GM04503 (cell line): ENCODE measurements around the gene KDSR.
"Not testable (repeated sequence)": the region's sequence is repeated elsewhere in the genome, so short reads cannot be mapped to it uniquely, and the experiment has no call there.

Source experiments
- DNase-seq: peaks from one replicate; pipeline ENCODE4 v3.0.0-alpha.2; 2012; ENCODE audit warnings: low read depth

Gene KDSR

DNA sequence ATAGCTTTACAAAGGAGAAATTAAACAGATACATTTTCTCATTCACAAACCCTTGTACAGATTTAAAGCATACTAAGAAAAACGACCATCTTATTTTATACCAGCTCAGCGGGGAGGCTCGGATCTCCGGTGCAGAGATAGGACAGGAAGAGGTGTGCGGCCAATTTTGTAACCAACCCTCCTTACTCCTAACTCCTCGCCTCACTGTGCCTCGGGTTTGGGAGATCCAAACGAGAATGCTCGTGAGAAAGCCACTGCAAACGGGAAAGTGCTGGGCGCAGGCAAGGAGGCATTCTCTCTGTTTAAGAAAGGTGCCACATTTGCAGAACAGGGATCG lies 1.2 kb downstream of the KDSR start:
- DNase-seq: no peak

DNA sequence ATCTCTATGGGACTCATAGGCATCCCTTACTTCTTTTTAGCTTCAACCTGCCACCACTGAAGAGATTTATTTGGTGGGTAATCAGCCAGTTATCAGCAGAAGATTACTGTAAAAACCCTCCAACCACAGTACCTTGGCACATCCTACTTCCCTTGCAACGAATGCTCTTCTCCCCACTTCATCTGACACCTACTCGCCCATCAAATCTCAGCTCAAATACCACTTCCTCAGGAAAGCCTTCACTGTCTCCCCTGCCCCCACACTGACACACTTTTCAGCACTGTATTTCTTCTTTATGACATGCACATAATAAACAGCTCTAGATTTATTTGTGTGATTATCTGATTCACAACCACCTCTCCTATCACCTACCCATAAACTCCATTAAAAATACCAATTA lies 3.1 kb downstream of the KDSR start:
- DNase-seq: no peak

DNA sequence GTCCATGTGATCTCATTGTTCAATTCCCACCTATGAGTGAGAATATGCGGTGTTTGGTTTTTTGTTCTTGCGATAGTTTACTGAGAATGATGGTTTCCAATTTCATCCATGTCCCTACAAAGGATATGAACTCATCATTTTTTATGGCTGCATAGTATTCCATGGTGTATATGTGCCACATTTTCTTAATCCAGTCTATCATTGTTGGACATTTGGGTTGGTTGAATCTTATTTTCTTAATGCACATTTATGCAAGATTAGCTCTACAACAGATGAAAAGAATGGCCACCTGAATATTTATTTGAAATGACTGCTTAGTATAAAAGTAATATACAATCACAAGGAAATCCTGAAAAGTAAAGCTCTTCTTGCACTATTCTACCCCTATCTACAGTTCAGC lies 3.6 kb downstream of the KDSR start:
- not testable (repeated sequence) for DNase-seq

DNA sequence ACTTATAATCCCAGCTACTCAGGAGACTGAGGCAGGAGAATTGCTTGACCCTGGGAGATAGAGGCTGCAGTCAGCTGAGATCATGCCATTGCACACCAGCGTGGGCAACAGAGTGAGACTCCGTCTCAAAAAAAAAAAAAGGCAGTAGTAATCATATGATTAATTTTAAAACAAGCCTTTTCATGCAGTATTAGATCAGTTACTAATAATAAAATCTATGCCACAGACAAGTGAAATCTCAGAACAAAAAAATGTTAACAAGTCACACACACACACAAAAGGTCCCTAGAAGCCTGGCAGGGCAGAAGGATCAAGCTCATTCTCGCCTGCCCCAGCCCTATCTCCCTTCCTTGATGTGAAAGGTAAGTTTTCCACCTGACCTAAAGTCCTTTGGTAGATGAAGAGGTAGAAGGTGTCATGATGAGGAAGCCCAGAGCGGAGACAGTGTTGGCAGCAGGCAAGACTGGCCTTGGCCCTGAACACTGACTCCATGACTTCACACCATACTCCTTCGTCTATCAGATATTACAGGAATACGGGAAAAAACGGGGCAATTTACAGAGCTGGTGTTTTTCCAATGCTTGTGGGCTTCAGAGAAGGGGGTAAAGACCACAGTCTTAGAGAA lies 10.6 kb downstream of the KDSR start:
- no peak for DNase-seq

DNA sequence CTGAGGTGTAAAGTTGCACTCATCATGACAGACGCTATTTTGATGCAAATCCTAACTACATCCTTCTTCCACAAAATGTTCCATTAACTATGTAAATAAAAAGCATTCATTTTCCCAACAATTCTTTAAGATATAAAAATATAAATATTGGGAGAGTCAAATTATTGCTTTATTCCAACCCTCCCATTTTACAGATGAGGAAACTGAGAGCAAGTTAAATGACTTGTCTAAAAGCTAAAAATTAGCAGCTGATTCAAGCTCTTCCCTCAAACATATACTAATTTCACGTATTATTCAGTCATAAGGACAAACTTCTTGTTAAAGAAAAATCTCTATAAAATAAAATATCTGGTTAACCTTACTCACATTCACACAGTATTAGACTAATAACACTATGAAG lies 16.8 kb downstream of the KDSR start:
- no peak for DNase-seq

DNA sequence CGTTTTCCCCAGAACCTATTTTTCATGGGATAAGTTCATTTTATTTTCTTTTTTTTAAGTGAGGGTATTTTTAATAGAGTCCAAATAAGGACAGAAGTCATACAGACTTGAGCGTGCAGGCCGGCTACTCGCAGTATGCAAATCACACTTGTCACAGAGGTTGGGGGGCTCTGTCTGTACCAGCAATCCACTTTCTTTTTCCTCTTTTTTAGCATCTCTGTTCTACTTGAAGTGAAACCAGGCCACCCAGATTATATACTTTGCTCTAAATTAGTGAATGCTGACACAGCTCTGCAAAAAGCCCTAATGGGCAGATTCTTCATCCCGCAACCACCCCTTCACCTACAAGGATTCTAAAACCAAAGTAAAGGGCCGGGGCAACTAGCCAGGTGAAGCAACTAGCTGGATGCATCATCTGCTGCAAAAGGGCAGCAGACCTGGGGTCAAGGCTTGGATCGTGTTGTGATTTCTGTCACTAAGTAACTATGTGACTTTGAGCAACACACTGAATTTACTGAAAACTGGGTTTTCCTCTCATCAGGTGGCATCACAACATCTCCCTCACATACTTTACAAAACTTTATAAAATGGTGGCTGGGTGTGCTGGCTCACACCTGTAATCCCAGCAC lies 18.4 kb downstream of the KDSR start:
- no peak for DNase-seq

DNA sequence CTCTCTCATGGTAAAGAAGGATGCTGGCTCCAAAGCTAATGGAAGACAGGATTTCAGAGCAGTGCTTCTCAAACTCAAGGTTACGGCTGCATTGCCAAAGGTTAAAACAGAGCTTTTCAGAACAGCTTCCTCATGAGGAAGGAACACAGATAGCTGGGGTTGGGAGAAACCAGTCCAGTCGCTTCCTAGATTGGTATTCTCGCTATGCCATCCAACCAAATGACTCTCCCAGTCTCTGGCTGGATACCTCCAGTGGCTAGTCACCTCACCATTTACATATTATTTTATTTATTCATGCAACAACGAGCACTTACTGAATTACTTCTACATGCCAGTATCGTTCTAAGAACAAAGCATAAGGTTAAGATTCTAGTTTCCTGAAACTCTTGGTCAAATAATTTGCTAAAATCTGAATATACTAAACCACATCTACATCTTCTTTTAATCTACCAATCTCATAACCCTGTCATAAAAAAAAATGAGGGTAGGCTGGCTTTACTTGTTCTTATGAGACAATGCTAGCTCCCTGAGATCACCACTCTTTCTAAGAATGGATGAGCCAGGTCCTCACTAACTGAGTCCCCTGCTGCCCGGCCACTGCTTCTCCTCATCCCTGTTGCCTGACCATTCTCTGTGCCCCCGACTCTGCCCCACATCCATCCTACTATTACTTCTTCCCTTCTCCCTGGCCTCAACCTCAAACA lies 20.4 kb downstream of the KDSR start:
- no peak for DNase-seq

DNA sequence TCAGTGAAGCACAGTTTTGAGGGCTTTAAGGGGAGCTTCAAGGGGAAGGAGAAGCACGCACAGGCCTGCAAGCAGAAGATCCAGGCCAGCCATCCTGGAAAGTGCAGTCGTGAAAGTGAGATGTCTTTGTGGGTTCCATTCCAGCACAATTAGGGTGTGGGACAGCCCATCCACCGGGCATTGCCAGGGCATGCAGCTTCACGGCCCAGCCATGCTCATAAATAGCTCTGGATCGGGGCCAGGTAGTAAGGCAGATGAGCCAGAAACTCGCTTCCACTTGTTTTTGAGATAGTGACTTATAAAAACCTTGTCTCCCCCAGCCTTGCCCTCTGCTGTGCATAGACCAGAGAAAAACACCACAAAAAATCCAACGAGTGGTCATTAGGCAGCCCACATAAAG lies 21.0 kb downstream of the KDSR start:
- DNase-seq: no peak

DNA sequence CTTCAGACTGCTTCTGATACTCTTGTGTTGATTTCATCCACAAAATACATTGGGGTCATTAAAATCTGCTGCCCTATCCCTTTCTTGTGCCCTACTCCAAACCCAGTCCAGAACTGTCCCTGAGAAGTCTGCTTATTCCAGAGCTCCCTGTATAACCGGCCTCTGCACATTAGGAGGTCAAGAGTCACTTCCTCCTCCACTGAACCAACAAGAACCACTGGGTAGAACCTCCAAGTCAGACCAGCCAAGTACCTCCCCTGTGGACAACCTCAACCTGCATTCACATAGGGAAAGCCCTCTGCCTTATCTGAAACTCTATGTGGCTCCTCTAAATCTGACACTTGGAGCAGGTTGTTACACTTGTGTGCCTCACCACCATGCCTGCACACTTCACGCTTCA lies 22.1 kb downstream of the KDSR start:
- no peak for DNase-seq

DNA sequence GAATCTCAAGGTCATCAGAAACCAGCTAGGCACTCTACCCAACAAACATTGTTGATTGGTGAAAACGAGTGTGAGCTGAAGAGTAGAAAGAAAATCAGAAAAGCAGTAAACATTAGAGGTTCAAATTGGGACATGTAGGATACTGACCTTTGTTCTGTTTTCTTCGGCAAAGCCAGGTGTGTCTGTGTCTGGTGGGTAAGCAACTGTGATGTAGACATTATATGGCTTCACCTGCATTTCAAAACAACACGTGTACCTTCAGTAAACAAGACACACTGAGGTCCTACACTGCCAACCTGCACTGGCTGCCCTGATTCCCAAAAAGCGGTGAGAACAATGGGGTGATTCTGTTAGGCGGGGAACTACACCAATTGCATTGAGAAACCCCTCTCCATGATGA lies 22.7 kb downstream of the KDSR start:
- no peak for DNase-seq

DNA sequence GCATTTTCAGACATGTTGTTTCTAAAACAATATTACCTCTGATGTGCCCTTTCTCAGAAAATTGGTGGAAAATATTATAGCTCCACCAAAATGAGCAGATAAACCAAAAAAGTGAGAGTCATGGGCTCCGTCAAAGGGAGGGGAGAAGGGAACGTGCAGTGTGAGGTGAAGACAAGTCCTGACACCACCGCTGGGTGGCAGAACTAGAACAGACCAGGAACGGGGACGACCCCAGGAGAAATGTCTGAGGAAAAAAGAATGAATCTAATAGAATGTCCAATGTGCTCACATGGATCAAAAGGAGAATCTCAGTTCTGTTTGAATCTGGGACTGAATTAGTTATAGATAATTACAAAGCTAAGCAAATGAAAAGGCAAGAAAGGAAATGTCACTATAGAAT lies 24.8 kb downstream of the KDSR start:
- DNase-seq: no peak

DNA sequence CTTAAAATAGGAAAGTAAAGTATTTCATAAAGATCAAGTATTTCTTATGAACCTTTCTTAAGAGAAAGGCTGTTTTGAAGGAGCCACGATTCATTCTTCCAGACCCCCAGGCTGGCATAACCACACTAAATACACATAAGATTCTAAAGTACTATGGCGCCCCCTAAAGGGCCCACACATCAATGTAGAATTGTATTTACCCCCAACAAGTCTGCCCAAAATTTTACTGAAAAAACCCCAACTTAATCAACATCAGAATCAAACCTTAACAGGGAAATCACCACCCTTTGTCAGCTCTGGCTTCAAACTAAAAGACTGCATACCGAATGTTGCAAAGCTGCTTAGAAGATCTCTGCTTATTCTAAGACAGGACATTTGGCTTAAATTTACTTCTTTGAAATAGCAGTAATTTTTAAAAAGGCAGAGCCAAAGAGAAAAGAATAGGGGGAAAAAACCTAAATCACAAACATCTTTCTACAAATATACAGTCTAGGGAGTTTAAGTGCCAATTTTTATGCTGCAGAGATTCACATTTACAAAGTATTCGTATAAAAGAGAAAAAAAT lies 27.0 kb downstream of the KDSR start:
- DNase-seq: no peak

DNA sequence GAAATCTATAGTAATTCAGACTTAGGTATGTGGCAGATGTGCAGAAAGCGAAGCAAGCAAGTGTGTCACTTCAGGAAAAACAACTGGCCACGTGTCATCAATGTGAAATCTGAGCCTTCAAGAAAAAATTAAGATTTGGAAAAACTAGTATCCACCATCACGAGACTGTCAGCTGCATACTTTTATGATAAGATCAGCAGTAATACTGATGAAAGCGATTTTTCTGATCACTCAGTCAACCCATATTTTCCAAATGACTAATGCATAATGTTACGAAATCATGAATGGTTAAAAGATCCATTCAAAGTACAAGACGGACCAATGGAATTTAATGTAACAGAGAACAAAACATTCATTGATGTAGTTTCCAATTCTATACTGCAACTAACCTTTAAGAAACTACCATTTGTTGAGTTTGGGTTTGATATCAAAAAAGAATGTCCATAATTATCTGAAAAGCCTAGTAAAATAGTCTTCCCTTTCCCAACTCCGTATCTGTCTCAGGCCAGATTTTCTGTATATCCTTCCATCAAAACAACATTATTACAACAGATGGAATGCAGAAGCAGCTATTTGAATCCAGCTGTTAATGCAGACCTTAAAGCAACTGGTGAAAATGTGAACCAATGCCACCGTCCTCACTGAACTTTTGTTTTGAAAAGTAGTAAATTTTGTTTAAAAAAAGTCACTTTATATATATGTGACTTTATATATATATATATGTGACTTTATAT lies 30.5 kb downstream of the KDSR start:
- DNase-seq: peak; percentile 87

DNA sequence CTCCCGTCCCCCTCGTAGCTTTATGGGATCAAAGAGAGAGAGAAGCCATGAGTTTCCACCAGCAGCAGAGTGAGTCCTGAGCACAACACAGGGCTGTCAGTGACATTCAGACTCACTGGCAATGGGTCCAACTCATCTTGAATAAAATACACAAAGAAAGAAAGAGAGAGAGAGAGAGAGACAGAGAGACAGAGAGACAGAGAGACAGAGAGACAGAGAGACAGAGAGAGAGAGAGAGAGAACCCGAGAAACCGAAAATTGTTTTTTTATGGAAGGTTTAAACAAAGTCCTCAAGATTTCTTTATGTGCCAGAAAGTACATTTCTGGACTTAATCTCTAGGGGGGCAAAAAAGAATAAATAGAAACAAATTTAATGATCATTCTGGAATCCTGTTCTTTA lies 35.9 kb downstream of the KDSR start:
- DNase-seq: no peak

DNA sequence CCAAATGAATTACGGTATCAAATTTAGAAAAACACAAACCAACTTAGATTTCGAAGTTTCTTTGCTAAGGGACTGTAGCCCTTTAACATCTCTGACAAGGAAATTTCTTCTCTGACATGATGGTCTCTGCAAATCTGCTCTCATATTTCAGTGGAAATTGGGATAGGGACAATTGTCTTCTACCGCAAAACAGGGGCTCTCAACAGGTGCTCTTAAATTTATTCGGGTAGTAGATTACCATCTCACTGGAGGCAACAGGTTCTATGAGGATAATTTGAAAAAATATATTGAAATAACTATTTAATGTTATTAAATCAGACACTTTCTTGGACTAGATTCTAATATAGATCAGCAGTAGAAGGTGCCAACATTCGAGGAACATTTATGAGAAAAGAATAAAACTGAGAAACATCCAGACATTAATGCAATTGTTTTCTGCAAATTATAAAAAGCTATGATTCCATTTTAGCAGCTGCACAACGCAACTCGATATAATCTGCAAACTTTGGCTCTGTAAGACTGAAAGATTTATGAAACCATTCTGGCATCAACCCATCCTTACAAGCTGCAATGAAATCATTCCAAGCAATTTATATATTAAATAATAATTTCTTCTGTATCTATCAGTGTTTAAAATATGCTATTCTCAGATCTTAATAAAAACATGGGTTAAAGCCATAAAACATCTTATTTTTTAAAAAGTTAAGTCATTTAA lies 37.4 kb downstream of the KDSR start:
- DNase-seq: no peak

DNA sequence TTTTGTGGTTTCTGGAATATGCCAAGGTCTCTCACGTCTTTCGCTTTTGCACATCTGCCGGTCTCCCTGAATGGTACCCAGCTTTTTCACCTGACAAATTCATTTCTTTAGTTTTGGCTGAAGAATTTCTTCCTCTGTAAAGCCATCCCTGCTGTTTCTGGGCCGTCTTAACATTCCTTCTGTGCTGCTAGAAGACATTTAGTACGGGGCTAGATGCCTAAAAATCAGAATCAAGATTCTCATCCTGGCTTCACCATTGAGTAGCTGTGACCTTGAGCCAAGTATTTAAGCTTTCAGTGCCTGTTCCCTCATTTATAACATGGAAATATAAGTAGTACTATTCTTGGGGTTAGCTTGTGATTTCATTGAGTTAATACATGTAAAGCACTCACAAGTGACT lies 41.0 kb downstream of the KDSR start:
- DNase-seq: no peak

DNA sequence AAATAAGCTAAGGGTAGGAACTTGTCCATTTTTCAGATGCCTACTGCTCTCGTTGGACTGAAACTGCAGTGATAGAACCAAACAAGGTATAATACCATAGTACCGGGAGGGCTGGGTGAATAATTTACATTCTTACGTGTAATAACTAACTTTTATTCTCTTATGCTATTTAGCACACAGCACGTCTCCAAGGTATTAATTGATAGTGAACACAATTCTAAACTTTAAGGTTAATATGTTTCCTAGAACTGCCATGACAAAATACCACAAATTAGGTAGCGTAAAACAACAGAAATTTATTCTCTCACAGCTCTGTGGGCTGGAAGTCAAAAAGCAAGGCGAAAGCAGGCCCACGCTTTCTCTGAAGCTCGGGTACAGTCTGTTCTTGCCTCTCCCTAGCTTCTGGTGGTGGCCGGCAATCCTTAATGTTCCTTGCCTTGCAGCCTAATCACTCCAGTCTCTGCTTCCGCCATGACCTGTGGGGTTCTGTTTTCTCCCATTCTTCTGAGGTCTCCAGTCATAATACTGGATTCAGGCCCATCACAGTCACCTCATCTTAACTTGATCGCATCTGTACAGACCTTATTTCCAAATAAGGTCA lies 41.8 kb downstream of the KDSR start:
- no peak for DNase-seq

DNA sequence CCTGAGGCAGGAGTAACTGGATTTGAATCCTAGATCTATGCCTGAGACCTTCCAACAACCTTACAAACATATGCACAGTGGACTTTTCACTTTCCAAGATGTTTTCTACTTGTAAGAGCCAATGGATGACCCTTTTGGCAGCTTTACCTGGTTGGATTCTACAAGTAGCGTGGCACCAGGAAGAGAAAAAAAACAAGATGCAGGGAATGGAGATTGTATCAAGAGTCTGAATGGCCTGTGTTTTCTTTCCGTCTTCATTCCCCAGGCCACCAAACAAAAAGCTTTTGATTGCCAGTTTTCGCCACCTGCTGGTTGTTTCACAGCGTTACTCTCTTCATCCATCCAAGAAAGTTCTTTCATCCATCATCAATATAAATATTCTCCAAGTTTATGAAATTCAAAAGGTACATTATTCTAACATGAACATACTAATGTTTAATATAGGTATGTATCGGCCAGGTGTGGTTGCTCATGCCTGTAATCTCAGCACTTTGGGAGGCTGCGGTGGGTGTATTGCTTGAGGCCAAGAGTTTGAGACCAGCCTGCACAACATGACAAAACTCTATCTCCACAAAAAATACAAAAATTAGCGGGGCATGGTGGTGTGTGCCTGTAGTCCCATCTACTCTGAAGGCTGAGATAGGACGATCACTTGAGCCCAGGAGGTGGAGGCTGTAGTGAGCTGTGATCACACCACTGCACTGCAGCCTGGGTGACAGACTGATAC lies 43.9 kb downstream of the KDSR start:
- DNase-seq: no peak

DNA sequence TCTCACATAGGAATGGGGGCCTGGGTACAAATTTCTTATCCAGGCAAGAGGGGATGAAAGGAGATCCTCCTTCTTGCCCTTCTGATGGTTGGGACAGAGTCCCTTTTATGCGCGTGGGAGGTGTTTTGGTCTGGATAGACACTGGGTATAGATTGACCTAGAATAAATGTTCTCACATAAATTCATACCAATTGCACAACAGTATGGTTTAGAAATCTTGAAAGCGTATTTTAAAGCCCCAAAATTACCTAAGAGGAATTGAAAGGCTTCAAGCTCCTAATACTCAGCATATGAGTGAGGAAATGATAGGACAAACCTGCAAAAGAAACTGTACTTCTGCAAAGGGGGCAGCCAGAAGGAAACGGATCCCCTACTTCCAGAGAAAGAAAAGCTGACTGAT lies 44.8 kb downstream of the KDSR start:
- DNase-seq: no peak

DNA sequence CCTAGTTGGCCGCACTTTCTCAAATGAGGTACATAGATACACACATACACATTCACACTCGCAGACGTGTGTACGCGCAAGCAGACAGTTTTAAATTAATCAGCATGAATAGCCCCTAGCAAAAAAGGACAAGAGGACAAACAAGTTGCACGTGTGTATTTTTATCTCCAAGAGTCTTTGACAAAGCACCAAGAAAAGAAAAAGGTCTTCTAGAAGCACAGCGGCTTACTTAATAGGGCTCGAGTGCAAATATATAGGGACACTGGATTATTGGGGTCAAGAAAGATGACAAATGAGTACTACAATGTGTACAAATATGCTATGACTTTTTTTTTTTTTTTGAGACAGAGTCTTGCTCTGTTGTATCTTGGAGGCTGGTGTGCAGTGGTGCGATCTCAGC lies 45.7 kb downstream of the KDSR start:
- DNase-seq: no peak

DNA sequence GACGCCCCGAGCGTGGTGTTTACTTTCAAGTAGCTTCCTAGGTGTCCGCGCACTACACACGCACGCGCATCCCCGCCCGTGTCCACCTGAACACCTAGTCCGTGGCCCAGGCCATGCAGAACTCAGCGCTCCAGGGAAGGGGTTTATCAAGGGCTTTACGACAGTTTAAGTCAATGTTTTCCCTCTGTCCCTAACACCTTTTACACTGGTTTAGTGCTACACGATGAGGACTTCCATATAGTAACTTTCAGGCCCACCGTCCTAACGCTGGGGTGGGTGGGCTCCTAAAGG lies 46.1 kb downstream of the KDSR start:
- no peak for DNase-seq
